Endothelial cell (in vitro differentiated cells): ENCODE measurements around the gene NEMP1. TPM values are rescaled to one million over a fixed set of nuclear protein-coding genes. Genes with fewer than 3 reads are reported as not detected.

ENCODE experiments used
- DNase-seq: peaks from one replicate; pipeline ENCODE4 v3.0.0; 2021; ENCODE audit warnings: low spot score
- H3K27ac Mint-ChIP-seq: one replicate; pipeline ENCODE4 v1.8.0; 2021; ENCODE audit warnings: mixed read lengths, inconsistent platforms; ENCODE audit not compliant: unreplicated experiment
- H3K27me3 Mint-ChIP-seq: one replicate; pipeline ENCODE4 v1.8.0; 2021; ENCODE audit warnings: mild to moderate bottlenecking, moderate library complexity, mixed read lengths, inconsistent platforms; ENCODE audit not compliant: unreplicated experiment
- H3K36me3 Mint-ChIP-seq: one replicate; pipeline ENCODE4 v1.8.0; 2021; ENCODE audit warnings: mild to moderate bottlenecking, low read depth, mixed read lengths, inconsistent platforms; ENCODE audit not compliant: unreplicated experiment
- H3K4me1 Mint-ChIP-seq: one replicate; pipeline ENCODE4 v1.8.0; 2021; ENCODE audit warnings: mild to moderate bottlenecking, mixed read lengths, inconsistent platforms; ENCODE audit not compliant: unreplicated experiment
- H3K4me3 Mint-ChIP-seq: one replicate; pipeline ENCODE4 v1.8.0; 2021; ENCODE audit warnings: mild to moderate bottlenecking, mixed read lengths, inconsistent platforms; ENCODE audit not compliant: unreplicated experiment
- H3K9me3 Mint-ChIP-seq: one replicate; pipeline ENCODE4 v1.8.0; 2021; ENCODE audit warnings: mixed read lengths, inconsistent platforms; ENCODE audit not compliant: unreplicated experiment
- total RNA-seq: library from RNA; stranded (reverse); fragmentation: NEBNext Ultra II Directional; extraction: Animal tissue kit (Norgen Biotek cat#: 25700); gene quantifications from one replicate; pipeline ENCODE4 v1.2.1, GENCODE V29; 2021; ENCODE audit not compliant: unreplicated experiment
- TF ChIP-seq, protein P1 (sequence below): fragments of 200-600 bp; sonication (generic); IDR thresholded peaks from one replicate; pipeline ENCODE4 v1.5.0; 2021; ENCODE audit warnings: antibody characterized with exemption; ENCODE audit not compliant: unreplicated experiment

NEMP1 gene
- total RNA-seq, 1 donor from 2014 or later: 17.6 TPM

DNA sequence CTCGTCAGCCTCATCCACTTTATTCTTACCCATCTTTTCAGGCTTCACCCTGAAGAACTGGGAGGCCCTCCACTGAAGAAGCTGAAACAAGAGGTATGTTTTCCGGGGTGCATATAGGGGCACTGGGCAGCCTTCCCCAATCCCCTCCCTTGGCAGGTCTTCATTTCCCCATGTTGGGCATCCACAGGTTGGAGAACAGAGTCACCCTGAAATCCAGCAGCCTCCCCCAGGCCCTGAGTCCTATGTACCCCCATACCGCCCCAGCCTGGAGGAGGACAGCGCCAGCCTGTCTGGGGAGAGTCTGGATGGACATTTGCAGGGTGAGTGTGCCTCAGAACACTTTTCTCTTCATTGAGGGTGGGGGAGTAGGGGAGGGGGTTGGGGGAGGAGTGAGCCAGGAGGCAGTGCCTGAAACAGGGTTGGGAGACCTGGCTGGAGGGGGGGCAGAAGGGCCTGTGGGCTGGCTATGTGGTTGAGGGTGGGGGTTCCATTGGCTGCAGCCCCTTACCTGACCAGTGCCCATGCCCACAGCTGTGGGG lies 14.4 kb upstream of the NEMP1 start:
- H3K27ac Mint-ChIP-seq: peak overlapping the region; percentile 64
- H3K27me3 Mint-ChIP-seq: peaks cover 34% of the 10 kb centered on the region
- TF ChIP-seq, protein P1, sequence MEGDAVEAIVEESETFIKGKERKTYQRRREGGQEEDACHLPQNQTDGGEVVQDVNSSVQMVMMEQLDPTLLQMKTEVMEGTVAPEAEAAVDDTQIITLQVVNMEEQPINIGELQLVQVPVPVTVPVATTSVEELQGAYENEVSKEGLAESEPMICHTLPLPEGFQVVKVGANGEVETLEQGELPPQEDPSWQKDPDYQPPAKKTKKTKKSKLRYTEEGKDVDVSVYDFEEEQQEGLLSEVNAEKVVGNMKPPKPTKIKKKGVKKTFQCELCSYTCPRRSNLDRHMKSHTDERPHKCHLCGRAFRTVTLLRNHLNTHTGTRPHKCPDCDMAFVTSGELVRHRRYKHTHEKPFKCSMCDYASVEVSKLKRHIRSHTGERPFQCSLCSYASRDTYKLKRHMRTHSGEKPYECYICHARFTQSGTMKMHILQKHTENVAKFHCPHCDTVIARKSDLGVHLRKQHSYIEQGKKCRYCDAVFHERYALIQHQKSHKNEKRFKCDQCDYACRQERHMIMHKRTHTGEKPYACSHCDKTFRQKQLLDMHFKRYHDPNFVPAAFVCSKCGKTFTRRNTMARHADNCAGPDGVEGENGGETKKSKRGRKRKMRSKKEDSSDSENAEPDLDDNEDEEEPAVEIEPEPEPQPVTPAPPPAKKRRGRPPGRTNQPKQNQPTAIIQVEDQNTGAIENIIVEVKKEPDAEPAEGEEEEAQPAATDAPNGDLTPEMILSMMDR: no peak
- peaks cover 29% of the 10 kb centered on the region for H3K4me1 Mint-ChIP-seq
- H3K4me3 Mint-ChIP-seq: peak overlapping the region; percentile 42
- H3K36me3 Mint-ChIP-seq: peaks cover 28% of the 10 kb centered on the region
- DNase-seq: no peak
- H3K9me3 Mint-ChIP-seq: no peaks in the 10 kb centered on the region

DNA sequence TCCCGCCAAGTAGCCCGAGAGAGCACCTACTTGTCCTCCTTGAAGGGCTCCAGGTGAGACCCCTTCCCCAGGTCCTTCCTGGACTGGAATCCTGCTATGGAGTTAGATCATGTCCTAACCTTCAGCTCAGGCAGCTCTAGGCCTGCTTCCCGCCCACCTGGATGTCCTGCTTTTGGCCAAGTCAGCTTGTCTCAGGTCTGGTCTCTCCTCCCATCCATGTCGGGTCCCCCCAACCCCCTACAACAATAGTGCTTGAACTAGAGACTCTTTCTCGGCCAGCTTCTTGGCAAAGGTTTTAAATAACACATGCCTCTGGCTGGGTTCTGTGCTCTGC lies 13.9 kb upstream of the NEMP1 start:
- peaks cover 35% of the 10 kb centered on the region for H3K27me3 Mint-ChIP-seq
- H3K4me3 Mint-ChIP-seq: peak overlapping the region; percentile 42
- H3K27ac Mint-ChIP-seq: peak overlapping the region; percentile 64
- H3K36me3 Mint-ChIP-seq: peaks cover 28% of the 10 kb centered on the region
- H3K9me3 Mint-ChIP-seq: no peaks in the 10 kb centered on the region
- DNase-seq: no peak
- H3K4me1 Mint-ChIP-seq: peaks cover 29% of the 10 kb centered on the region
- TF ChIP-seq, protein P1: no peak

DNA sequence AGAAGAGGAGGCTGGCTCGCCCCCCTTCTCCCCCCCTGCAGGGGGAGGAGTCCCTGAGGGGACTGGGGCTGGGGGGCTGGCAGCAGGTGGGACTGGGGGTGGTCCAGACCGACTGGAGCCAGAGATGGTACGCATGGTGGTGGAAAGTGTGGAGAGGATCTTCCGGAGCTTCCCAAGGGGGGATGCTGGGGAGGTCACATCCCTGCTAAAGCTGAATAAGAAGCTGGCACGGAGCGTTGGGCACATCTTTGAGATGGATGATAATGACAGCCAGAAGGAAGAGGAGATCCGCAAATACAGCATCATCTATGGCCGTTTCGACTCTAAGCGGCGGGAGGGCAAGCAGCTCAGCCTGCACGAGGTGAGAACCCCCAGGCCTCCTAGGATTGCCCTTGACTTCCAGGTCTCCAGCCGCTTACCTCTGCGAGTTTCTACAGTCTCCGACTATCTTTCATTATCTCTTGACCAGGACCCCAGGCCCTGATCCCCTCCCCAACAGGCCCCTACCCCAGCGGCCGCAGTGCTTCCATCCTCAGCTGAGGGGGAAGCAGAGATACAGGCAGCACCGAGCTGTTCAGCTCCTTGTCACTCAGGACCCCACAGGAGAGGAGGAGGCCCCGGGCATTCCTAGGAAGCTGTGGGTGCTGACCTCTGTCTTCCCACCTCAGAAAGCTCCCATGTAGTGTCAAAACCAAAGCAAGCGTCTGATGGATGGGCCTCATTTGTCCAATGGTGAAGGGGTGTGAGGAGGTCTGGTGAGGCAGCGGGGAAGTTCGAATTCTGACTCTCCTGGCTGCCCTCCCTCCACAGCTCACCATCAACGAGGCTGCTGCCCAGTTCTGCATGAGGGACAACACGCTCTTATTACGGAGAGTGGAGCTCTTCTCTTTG lies 13.3 kb upstream of the NEMP1 start:
- H3K4me3 Mint-ChIP-seq: peak overlapping the region; percentile 65

DNA sequence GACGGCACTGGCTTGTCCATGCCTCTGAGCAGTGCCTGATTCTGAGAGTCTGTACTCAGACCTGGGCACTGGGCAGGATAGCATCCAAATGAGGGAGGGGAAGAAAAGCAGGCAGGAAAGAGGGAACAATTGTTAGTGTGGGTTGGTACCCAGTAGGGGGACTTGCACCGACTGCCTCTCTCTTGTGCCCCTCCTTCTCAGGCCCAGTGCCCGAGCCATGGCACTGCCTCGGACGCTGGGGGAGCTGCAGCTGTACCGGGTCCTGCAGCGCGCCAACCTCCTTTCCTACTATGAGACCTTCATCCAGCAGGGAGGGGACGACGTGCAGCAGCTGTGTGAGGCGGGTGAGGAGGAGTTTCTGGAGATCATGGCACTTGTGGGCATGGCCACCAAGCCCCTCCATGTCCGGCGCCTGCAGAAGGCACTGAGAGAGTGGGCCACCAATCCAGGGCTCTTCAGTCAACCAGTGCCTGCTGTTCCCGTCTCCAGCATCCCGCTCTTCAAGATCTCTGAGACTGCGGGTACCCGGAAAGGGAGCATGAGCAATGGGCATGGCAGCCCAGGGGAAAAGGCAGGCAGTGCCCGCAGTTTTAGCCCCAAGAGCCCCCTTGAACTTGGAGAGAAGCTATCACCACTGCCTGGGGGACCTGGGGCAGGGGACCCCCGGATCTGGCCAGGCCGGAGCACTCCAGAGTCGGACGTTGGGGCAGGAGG lies 12.5 kb upstream of the NEMP1 start:
- TF ChIP-seq, protein P1: no peak
- Mint-ChIP-seq H3K27me3 (peaks cover 35% of the 10 kb centered on the region), H3K9me3 (no peaks in the 10 kb centered on the region), H3K27ac (peak overlapping the region; percentile 54), H3K4me3 (peak overlapping the region; percentile 94), H3K4me1 (peaks cover 34% of the 10 kb centered on the region), H3K36me3 (peaks cover 24% of the 10 kb centered on the region)
- no peak for DNase-seq

More for the DNA sequence above, 13.3 kb upstream of the NEMP1 start:
- no peaks in the 10 kb centered on the region for H3K9me3 Mint-ChIP-seq
- TF ChIP-seq, protein P1: no peak
- H3K27me3 Mint-ChIP-seq: peaks cover 34% of the 10 kb centered on the region
- peaks cover 22% of the 10 kb centered on the region for H3K36me3 Mint-ChIP-seq
- no peak overlapping the region for H3K27ac Mint-ChIP-seq
- H3K4me1 Mint-ChIP-seq: peaks cover 29% of the 10 kb centered on the region
- no peak for DNase-seq
